ENCODE results near the gene UCK1. TPM values are rescaled to one million over a fixed set of nuclear protein-coding genes. Genes with fewer than 3 reads are reported as not detected.

The UCK1 gene
- total RNA-seq, 1 donor from 2014 or later = 26.9 TPM

- no peaks in the 10 kb centered on the region for H3K9me3 Mint-ChIP-seq
- intact Hi-C loops (cut with micrococcal nuclease) = loop anchor here (1.0 kb wide), 1 partner anchor 129 kb away; no protein-coding TSS in a partner anchor
- H3K27me3 Mint-ChIP-seq (ENCODE audit: insufficient read depth) = no peaks in the 10 kb centered on the region
- peaks cover 33% of the 10 kb centered on the region for H3K36me3 Mint-ChIP-seq (ENCODE audit: low read depth)
- no peaks in the 10 kb centered on the region for H3K4me1 Mint-ChIP-seq (ENCODE audit: low read depth)
- no peak overlapping the region for H3K27ac Mint-ChIP-seq
- no peak for DNase-seq (ENCODE audit: low spot score)
- H3K4me3 Mint-ChIP-seq = no peak overlapping the region
Observed at GRCh38 chr9:131478911-131479310, 52.2 kb downstream of the UCK1 start.

GRCh38 chr9:131478421-131478868, 52.6 kb downstream of the UCK1 start:
- intact Hi-C loops (cut with micrococcal nuclease) = loop anchor here (1.0 kb wide), 1 partner anchor 128 kb away; no protein-coding TSS in a partner anchor
- H3K9me3 Mint-ChIP-seq = no peaks in the 10 kb centered on the region
- H3K4me3 Mint-ChIP-seq = no peak overlapping the region
- no peaks in the 10 kb centered on the region for H3K27me3 Mint-ChIP-seq (ENCODE audit: insufficient read depth)
- peaks cover 36% of the 10 kb centered on the region for H3K36me3 Mint-ChIP-seq (ENCODE audit: low read depth)
- no peaks in the 10 kb centered on the region for H3K4me1 Mint-ChIP-seq (ENCODE audit: low read depth)
- peak; percentile 27 for DNase-seq (ENCODE audit: low spot score)
- peak overlapping the region; percentile 13 for H3K27ac Mint-ChIP-seq

- DNase-seq (ENCODE audit: low spot score) = no peak
- no peak overlapping the region for H3K27ac Mint-ChIP-seq
- H3K4me3 Mint-ChIP-seq = no peak overlapping the region
- H3K27me3 Mint-ChIP-seq (ENCODE audit: insufficient read depth) = no peaks in the 10 kb centered on the region
- H3K4me1 Mint-ChIP-seq (ENCODE audit: low read depth) = no peaks in the 10 kb centered on the region
- intact Hi-C loops (cut with micrococcal nuclease) = loop anchor here (1.0 kb wide), 1 partner anchor 128 kb away; no protein-coding TSS in a partner anchor
- peaks cover 41% of the 10 kb centered on the region for H3K36me3 Mint-ChIP-seq (ENCODE audit: low read depth)
- no peaks in the 10 kb centered on the region for H3K9me3 Mint-ChIP-seq
Observed at GRCh38 chr9:131477816-131478419, 53.1 kb downstream of the UCK1 start.

- no peaks in the 10 kb centered on the region for H3K27me3 Mint-ChIP-seq (ENCODE audit: insufficient read depth)
- H3K27ac Mint-ChIP-seq = no peak overlapping the region
- H3K9me3 Mint-ChIP-seq = no peaks in the 10 kb centered on the region
- DNase-seq (ENCODE audit: low spot score) = no peak
- intact Hi-C loops (cut with micrococcal nuclease) = no loop called here
- peaks cover 44% of the 10 kb centered on the region for H3K36me3 Mint-ChIP-seq (ENCODE audit: low read depth)
- no peak overlapping the region for H3K4me3 Mint-ChIP-seq
- no peaks in the 10 kb centered on the region for H3K4me1 Mint-ChIP-seq (ENCODE audit: low read depth)
Observed at GRCh38 chr9:131477367-131477766, 53.7 kb downstream of the UCK1 start.

GRCh38 chr9:131476777-131477345, 54.2 kb downstream of the UCK1 start:
- H3K36me3 Mint-ChIP-seq (ENCODE audit: low read depth) = peaks cover 39% of the 10 kb centered on the region
- H3K9me3 Mint-ChIP-seq = no peaks in the 10 kb centered on the region
- no peak for DNase-seq (ENCODE audit: low spot score)
- H3K4me3 Mint-ChIP-seq = no peak overlapping the region
- H3K4me1 Mint-ChIP-seq (ENCODE audit: low read depth) = no peaks in the 10 kb centered on the region
- intact Hi-C loops (cut with micrococcal nuclease) = no loop called here
- no peaks in the 10 kb centered on the region for H3K27me3 Mint-ChIP-seq (ENCODE audit: insufficient read depth)
- H3K27ac Mint-ChIP-seq = no peak overlapping the region

GRCh38 chr9:131475956-131476776, 54.9 kb downstream of the UCK1 start:
- Mint-ChIP-seq H3K27me3 (ENCODE audit: insufficient read depth) (no peaks in the 10 kb centered on the region), H3K36me3 (ENCODE audit: low read depth) (peaks cover 38% of the 10 kb centered on the region), H3K4me3 (no peak overlapping the region), H3K4me1 (ENCODE audit: low read depth) (no peaks in the 10 kb centered on the region), H3K27ac (no peak overlapping the region), H3K9me3 (no peaks in the 10 kb centered on the region)
- no peak for DNase-seq (ENCODE audit: low spot score)
- intact Hi-C loops (cut with micrococcal nuclease) = no loop called here

GRCh38 chr9:131475111-131475955, 55.7 kb downstream of the UCK1 start:
- no peak for DNase-seq (ENCODE audit: low spot score)
- no peaks in the 10 kb centered on the region for H3K27me3 Mint-ChIP-seq (ENCODE audit: insufficient read depth)
- no peak overlapping the region for H3K27ac Mint-ChIP-seq
- H3K9me3 Mint-ChIP-seq = no peaks in the 10 kb centered on the region
- intact Hi-C loops (cut with micrococcal nuclease) = no loop called here
- H3K4me3 Mint-ChIP-seq = no peak overlapping the region
- H3K4me1 Mint-ChIP-seq (ENCODE audit: low read depth) = no peaks in the 10 kb centered on the region
- H3K36me3 Mint-ChIP-seq (ENCODE audit: low read depth) = peaks cover 42% of the 10 kb centered on the region

- Mint-ChIP-seq H3K9me3 (no peaks in the 10 kb centered on the region), H3K27me3 (ENCODE audit: insufficient read depth) (no peaks in the 10 kb centered on the region), H3K27ac (no peak overlapping the region), H3K4me1 (ENCODE audit: low read depth) (no peaks in the 10 kb centered on the region), H3K4me3 (no peak overlapping the region), H3K36me3 (ENCODE audit: low read depth) (peaks cover 45% of the 10 kb centered on the region)
- intact Hi-C loops (cut with micrococcal nuclease) = no loop called here
- DNase-seq (ENCODE audit: low spot score) = no peak
Observed at GRCh38 chr9:131474711-131475110, 56.4 kb downstream of the UCK1 start.

- intact Hi-C loops (cut with micrococcal nuclease) = no loop called here
- no peak overlapping the region for H3K4me3 Mint-ChIP-seq
- no peaks in the 10 kb centered on the region for H3K9me3 Mint-ChIP-seq
- no peak for DNase-seq (ENCODE audit: low spot score)
- no peaks in the 10 kb centered on the region for H3K27me3 Mint-ChIP-seq (ENCODE audit: insufficient read depth)
- peaks cover 44% of the 10 kb centered on the region for H3K36me3 Mint-ChIP-seq (ENCODE audit: low read depth)
- no peaks in the 10 kb centered on the region for H3K4me1 Mint-ChIP-seq (ENCODE audit: low read depth)
- H3K27ac Mint-ChIP-seq = no peak overlapping the region
Observed at GRCh38 chr9:131473891-131474290, 57.2 kb downstream of the UCK1 start.

Other genes with a start within 250 kb of the UCK1 start
- 0.10 TPM in 1 of 2 replicates, not detected in the other for gene PLPP7, start 241.5 kb downstream of the UCK1 start, total RNA-seq
- 103 and 108 TPM in 2 replicates for gene PRRC2B, start 137.2 kb downstream of the UCK1 start, total RNA-seq
- gene POMT1, start 28.3 kb downstream of the UCK1 start, total RNA-seq = 39.1 and 39.3 TPM in 2 replicates
- not detected in 2 replicates for gene PRRT1B, start 14.3 kb upstream of the UCK1 start, total RNA-seq
- 168 and 172 TPM in 2 replicates for gene RAPGEF1, start 208.8 kb upstream of the UCK1 start, total RNA-seq